ENCODE measurements around the gene RASSF3. TPM values are rescaled to one million over a fixed set of nuclear protein-coding genes. Genes with fewer than 3 reads are reported as not detected.

RASSF3 gene
- total and polyA plus RNA-seq, 10 of the 15 experiments (the other 5 are each of a cell fraction or from before 2014, with no cell fraction given): 6.9 to 62.4 (median 30.3) TPM

DNA sequence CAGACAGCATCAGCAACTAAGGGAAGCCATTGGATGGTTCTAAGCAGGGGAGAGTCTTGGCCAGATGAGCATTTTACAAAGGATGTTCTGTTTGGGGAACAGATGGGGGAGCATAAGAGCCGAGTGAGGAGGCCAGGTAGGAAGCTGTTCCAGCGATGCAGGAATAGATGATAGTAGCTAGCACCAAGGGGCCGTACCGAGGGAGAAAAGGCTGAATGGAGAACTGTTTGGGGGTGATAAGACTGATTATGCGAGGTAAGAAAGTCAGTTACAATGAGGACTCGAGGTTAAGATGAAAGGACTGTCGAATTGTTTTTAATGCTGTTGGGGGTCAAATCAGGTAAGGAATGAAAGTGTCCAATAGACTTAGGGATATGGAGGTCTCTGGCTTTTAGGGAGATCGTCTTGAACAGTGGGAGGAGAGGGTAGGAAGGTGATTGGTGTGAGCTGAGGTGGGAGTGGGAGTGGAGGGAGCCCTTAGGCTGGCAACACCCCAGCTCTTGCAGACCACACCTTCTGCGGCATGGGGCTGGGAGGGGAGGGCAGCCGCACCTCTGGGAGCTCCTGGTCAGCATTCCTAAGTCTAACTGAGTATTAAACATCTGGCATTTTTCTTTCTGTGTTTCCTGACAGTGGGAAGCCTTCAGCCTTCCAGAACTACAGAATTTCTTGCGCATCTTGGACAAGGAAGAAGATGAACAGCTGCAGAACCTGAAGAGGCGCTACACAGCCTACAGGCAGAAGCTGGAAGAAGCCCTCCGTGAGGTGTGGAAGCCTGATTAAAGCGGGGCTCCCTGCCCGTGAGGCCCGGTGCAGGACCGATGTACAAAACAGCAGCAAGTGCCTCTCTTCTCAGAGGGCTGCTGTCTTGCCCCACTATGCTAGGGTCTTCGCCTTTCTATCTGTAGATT, 84.1 kb downstream of the RASSF3 start (continued):
- TF ChIP-seq, protein P1, sequence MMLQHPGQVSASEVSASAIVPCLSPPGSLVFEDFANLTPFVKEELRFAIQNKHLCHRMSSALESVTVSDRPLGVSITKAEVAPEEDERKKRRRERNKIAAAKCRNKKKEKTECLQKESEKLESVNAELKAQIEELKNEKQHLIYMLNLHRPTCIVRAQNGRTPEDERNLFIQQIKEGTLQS (IDR thresholded peaks at IDR 0.05; ENCODE audit: borderline replicate concordance, extremely low read depth, low read depth, low read length): no peak
- TF ChIP-seq STAT3 (IDR thresholded peaks at IDR 0.05; ENCODE audit: low read depth, low read length) (no peak), ATF7 (IDR thresholded peaks at IDR 0.05; ENCODE audit: low read depth) (no peak), NR2C1 (IDR thresholded peaks at IDR 0.05) (no peak), ZNF217 (IDR thresholded peaks at IDR 0.05) (no peak), MEF2B (IDR thresholded peaks at IDR 0.05; ENCODE audit: partially characterized antibody, poor library complexity, severe bottlenecking) (no peak)
- TF ChIP-seq, protein P2, sequence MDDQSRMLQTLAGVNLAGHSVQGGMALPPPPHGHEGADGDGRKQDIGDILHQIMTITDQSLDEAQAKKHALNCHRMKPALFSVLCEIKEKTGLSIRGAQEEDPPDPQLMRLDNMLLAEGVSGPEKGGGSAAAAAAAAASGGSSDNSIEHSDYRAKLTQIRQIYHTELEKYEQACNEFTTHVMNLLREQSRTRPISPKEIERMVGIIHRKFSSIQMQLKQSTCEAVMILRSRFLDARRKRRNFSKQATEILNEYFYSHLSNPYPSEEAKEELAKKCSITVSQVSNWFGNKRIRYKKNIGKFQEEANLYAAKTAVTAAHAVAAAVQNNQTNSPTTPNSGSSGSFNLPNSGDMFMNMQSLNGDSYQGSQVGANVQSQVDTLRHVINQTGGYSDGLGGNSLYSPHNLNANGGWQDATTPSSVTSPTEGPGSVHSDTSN (IDR thresholded peaks at IDR 0.05; ENCODE audit: insufficient replicate concordance, low read depth, low read length): no peak
- TF ChIP-seq, protein P3, sequence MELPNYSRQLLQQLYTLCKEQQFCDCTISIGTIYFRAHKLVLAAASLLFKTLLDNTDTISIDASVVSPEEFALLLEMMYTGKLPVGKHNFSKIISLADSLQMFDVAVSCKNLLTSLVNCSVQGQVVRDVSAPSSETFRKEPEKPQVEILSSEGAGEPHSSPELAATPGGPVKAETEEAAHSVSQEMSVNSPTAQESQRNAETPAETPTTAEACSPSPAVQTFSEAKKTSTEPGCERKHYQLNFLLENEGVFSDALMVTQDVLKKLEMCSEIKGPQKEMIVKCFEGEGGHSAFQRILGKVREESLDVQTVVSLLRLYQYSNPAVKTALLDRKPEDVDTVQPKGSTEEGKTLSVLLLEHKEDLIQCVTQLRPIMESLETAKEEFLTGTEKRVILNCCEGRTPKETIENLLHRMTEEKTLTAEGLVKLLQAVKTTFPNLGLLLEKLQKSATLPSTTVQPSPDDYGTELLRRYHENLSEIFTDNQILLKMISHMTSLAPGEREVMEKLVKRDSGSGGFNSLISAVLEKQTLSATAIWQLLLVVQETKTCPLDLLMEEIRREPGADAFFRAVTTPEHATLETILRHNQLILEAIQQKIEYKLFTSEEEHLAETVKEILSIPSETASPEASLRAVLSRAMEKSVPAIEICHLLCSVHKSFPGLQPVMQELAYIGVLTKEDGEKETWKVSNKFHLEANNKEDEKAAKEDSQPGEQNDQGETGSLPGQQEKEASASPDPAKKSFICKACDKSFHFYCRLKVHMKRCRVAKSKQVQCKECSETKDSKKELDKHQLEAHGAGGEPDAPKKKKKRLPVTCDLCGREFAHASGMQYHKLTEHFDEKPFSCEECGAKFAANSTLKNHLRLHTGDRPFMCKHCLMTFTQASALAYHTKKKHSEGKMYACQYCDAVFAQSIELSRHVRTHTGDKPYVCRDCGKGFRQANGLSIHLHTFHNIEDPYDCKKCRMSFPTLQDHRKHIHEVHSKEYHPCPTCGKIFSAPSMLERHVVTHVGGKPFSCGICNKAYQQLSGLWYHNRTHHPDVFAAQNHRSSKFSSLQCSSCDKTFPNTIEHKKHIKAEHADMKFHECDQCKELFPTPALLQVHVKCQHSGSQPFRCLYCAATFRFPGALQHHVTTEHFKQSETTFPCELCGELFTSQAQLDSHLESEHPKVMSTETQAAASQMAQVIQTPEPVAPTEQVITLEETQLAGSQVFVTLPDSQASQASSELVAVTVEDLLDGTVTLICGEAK (IDR thresholded peaks at IDR 0.05; ENCODE audit: borderline replicate concordance): no peak
- TF ChIP-seq, protein P4, sequence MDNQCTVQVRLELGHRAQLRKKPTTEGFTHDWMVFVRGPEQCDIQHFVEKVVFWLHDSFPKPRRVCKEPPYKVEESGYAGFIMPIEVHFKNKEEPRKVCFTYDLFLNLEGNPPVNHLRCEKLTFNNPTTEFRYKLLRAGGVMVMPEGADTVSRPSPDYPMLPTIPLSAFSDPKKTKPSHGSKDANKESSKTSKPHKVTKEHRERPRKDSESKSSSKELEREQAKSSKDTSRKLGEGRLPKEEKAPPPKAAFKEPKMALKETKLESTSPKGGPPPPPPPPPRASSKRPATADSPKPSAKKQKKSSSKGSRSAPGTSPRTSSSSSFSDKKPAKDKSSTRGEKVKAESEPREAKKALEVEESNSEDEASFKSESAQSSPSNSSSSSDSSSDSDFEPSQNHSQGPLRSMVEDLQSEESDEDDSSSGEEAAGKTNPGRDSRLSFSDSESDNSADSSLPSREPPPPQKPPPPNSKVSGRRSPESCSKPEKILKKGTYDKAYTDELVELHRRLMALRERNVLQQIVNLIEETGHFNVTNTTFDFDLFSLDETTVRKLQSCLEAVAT (IDR thresholded peaks at IDR 0.05): no peak
